B cell (primary cell): ENCODE results near the gene MAG.

ENCODE experiments used
- EZH2 ChIP-seq: IDR thresholded peaks from 2 replicates; pipeline ENCODE4 v1.6.1; 2012; ENCODE audit warnings: borderline replicate concordance, low read depth, mild to moderate bottlenecking, moderate library complexity, low read length; ENCODE audit not compliant: insufficient read depth, poor library complexity, severe bottlenecking
- TF ChIP-seq, protein P1 (sequence below): fragments of 200-600 bp; IDR thresholded peaks from one replicate; pipeline ENCODE4 v1.8.0; 2022; ENCODE audit warnings: antibody characterized with exemption, mild to moderate bottlenecking

GRCh38 chr19:35260694-35261304 is 31.2 kb upstream of the MAG start:
- no peak for TF ChIP-seq EZH2
- TF ChIP-seq, protein P1, sequence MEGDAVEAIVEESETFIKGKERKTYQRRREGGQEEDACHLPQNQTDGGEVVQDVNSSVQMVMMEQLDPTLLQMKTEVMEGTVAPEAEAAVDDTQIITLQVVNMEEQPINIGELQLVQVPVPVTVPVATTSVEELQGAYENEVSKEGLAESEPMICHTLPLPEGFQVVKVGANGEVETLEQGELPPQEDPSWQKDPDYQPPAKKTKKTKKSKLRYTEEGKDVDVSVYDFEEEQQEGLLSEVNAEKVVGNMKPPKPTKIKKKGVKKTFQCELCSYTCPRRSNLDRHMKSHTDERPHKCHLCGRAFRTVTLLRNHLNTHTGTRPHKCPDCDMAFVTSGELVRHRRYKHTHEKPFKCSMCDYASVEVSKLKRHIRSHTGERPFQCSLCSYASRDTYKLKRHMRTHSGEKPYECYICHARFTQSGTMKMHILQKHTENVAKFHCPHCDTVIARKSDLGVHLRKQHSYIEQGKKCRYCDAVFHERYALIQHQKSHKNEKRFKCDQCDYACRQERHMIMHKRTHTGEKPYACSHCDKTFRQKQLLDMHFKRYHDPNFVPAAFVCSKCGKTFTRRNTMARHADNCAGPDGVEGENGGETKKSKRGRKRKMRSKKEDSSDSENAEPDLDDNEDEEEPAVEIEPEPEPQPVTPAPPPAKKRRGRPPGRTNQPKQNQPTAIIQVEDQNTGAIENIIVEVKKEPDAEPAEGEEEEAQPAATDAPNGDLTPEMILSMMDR = no peak
